ENCODE measurements around the gene ERCC6L2.

Gene ERCC6L2

GRCh38 chr9:95924987-95925386 lies 49.5 kb downstream of the ERCC6L2 start:
- DNase-seq: no peak

GRCh38 chr9:95927271-95928004 lies 51.9 kb downstream of the ERCC6L2 start:
- DNase-seq: no peak

- no peak for DNase-seq
Observed at GRCh38 chr9:95930277-95930676, 54.8 kb downstream of the ERCC6L2 start.

GRCh38 chr9:95935861-95936578 lies 60.5 kb downstream of the ERCC6L2 start:
- no peak for DNase-seq

GRCh38 chr9:95936579-95937075 lies 61.1 kb downstream of the ERCC6L2 start:
- DNase-seq: no peak

GRCh38 chr9:95937131-95937530 lies 61.6 kb downstream of the ERCC6L2 start:
- no peak for DNase-seq

- DNase-seq: no peak
Observed at GRCh38 chr9:95938724-95939123, 63.2 kb downstream of the ERCC6L2 start.

- DNase-seq: no peak
Observed at GRCh38 chr9:95939472-95939871, 64.0 kb downstream of the ERCC6L2 start.

- DNase-seq: no peak
Observed at GRCh38 chr9:95940265-95940664, 64.8 kb downstream of the ERCC6L2 start.

GRCh38 chr9:95942016-95942415 lies 66.5 kb downstream of the ERCC6L2 start:
- DNase-seq: no peak

GRCh38 chr9:95947118-95947517 lies 71.6 kb downstream of the ERCC6L2 start:
- DNase-seq: no peak

GRCh38 chr9:95952471-95952870 lies 77.0 kb downstream of the ERCC6L2 start:
- no peak for DNase-seq

- DNase-seq: no peak
Observed at GRCh38 chr9:95953986-95954385, 78.5 kb downstream of the ERCC6L2 start.

- DNase-seq: no peak
Observed at GRCh38 chr9:95954940-95955339, 79.4 kb downstream of the ERCC6L2 start.

- no peak for DNase-seq
Observed at GRCh38 chr9:95962936-95963335, 87.4 kb downstream of the ERCC6L2 start.

GRCh38 chr9:95963659-95964058 lies 88.2 kb downstream of the ERCC6L2 start:
- DNase-seq: no peak

GRCh38 chr9:95966306-95966705 lies 90.8 kb downstream of the ERCC6L2 start:
- no peak for DNase-seq

GRCh38 chr9:95970317-95970716 lies 94.8 kb downstream of the ERCC6L2 start:
- DNase-seq: no peak

GRCh38 chr9:95971815-95972214 lies 96.3 kb downstream of the ERCC6L2 start:
- DNase-seq: no peak

GRCh38 chr9:95974389-95974788 lies 98.9 kb downstream of the ERCC6L2 start:
- no peak for DNase-seq

- DNase-seq: no peak
Observed at GRCh38 chr9:95977371-95977770, 101.9 kb downstream of the ERCC6L2 start.

GRCh38 chr9:95978106-95978505 lies 102.6 kb downstream of the ERCC6L2 start:
- DNase-seq: no peak

- no peak for DNase-seq
Observed at GRCh38 chr9:95979446-95979845, 104.0 kb downstream of the ERCC6L2 start.
